Measurements from ENCODE around the gene TBC1D10B.

- TF ChIP-seq CTCF (conservative IDR thresholded peaks at IDR 0.05 in 1 of 2, IDR thresholded peaks at IDR 0.05 in 1 of 2; ENCODE audit: extremely low read depth in 1 of 2, insufficient read depth in 1 of 2, low read depth in 1 of 2, low read length in 2 of 2) (peak in 1 of 2 donors; percentile 5), EZH2 (IDR thresholded peaks at IDR 0.05; ENCODE audit: borderline replicate concordance, low read length) (no peak)
Observed at GRCh38 chr16:30379158-30379783, 9.0 kb upstream of the TBC1D10B start.
